Measurements from ENCODE around the gene FSHR.

- TF ChIP-seq, protein P1, sequence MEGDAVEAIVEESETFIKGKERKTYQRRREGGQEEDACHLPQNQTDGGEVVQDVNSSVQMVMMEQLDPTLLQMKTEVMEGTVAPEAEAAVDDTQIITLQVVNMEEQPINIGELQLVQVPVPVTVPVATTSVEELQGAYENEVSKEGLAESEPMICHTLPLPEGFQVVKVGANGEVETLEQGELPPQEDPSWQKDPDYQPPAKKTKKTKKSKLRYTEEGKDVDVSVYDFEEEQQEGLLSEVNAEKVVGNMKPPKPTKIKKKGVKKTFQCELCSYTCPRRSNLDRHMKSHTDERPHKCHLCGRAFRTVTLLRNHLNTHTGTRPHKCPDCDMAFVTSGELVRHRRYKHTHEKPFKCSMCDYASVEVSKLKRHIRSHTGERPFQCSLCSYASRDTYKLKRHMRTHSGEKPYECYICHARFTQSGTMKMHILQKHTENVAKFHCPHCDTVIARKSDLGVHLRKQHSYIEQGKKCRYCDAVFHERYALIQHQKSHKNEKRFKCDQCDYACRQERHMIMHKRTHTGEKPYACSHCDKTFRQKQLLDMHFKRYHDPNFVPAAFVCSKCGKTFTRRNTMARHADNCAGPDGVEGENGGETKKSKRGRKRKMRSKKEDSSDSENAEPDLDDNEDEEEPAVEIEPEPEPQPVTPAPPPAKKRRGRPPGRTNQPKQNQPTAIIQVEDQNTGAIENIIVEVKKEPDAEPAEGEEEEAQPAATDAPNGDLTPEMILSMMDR (IDR thresholded peaks at IDR 0.05): no peak
- no peak for TF ChIP-seq POLR2AphosphoS5 (IDR thresholded peaks at IDR 0.05)
- TF ChIP-seq POLR2A (IDR thresholded peaks at IDR 0.05): no peak
- TF ChIP-seq EP300 (IDR thresholded peaks at IDR 0.05): no peak
Observed at GRCh38 chr2:49005261-49005660, 149.1 kb downstream of the FSHR start.

All from sigmoid colon (tissue), 4 donors.